Measurements from ENCODE around the gene ARHGEF4.

ARHGEF4 gene

GRCh38 chr2:130836501-130837174 lies at the start of gene ARHGEF4:
Gene ARHGEF4, plus strand, starts transcription at chr2:130836914. Its CDS starts 40 bp downstream, at chr2:130836954.
- DNase-seq (ENCODE audit: low read depth in 2 of 2): peak in 1 of 2 experiments; percentile 14

DNA sequence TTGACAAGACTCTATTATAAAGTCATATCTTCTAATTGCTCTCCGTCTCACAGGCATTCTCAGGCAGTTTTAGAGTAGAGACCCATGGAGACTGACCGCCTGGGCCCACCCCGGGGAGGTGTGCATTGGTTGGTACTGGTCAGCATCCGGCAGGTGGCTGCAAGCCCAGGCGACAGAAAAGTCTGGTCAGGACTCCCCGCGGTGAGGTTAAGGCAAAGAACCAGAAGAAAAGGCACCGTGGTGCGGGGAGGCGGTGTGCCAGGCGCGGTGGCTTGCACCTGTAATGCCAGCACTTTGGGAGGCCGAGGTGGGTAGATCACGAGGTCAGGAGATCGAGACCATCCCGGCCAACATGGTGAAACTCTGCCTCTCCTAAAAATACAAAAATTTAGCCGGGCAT lies 48.9 kb upstream of the ARHGEF4 start:
- DNase-seq (ENCODE audit: low read depth in 2 of 2): no peak

DNA sequence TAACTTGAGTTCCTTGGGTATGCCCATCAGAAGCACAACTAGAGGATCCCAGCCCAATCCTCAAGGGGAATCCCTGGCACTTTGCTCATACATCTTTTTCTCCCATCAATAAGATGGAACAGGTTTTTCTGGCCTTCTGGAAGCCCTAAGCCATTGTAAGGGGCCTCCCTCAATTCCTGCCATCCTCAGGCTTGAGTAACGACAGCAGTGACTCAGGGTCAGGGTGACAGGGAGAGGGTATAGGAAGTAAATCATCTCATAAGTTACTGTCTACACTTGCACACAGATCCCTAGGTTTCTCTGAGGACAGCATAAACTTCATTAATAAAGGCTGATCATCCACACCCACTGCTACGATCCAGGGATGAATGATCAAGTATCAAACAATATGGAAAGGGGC lies 46.4 kb upstream of the ARHGEF4 start:
- DNase-seq (ENCODE audit: low read depth in 2 of 2): no peak

DNA sequence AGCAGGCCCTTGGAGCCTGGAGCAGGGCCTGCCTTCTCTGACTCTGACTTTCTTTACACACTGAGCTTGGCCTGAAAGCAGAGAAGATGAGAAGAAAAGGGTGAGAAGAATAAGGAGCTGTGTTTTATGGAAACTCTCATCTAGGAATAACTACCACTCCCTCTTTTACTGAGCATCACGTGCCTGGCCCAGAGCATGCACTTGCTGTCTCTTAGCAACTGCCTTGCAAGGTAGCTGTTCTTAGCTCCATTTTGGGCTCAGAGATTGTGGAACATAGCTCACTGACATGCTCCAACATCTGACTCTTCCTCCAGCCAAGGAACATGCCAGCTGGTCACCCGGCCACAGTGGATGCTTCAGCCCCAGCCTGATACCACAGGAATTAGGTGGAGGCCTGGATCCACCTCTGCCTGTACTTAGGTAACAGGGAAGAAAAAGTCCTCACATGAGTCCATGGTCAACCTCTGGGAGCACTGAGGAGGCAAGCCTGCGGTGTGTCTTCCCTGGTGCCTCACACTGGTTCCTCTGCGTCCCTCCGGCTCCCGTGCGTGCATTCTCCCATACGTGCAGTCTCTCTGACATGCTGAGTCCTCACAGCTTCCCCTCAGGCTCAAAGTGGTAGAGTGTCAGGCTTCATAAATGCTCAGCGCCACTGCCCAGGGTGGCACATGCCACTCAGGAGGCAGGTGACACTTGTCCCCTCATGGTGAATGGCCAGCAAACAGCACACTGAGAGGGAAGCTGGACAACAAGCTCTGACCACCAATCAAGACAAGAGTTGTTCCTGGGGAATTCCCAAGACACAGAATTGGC lies 45.7 kb upstream of the ARHGEF4 start:
- no peak for DNase-seq (ENCODE audit: low read depth in 2 of 2)

DNA sequence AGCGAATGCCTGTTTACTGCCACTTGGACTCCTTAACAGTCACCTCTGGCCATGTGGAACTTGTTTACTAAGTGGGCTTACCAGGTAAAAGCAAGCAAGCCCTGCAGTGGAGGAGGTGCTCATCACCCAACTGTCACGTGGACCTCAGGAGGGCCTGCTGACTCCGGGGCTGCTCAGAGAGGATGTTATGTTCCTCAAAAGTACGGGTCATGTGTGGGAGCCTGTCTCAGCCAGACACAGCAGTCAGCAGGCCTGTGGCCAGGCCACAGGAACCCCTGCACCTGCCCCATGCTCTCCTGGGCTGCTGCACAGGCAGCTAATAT lies 45.1 kb upstream of the ARHGEF4 start:
- no peak for DNase-seq (ENCODE audit: low read depth in 2 of 2)

DNA sequence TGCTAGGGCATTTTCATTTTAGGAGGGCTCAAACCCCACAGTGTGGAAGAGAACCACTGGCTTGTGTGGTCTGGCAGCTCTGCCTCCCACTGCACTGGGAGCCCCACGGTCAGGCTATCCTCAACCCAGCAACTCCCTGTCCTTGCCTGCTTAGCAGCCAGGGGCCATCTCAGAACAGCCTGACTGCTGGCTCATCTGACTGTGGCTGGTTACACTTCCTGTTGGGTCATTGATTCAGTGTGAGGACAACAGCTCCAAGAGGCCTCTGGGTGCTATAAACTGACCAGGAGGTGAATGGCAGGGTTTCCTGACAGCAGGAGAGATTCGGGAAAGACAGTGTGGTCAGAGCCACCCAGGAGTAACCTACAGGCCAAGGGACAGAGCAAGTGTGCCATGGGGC lies 41.3 kb upstream of the ARHGEF4 start:
- DNase-seq (ENCODE audit: low read depth in 2 of 2): no peak

DNA sequence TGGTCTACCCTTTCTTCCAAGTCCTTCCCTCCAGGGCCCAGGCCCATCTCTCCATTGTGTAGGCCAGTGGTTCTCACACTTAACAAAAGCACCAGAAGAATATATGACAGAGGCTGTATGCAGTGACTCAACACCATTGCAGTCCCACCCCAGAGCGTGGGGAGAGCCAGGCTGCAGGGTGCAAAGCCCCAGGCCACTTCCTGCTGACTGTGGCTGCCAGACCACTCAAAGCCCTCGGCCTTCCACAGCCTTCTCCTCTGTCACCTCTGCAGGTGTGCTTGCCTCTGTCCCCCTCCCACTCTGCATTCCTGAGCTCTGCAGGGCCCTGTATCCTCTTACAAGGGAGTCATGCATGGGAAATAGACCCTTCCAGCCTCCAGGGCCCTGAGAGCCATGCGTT lies 40.4 kb upstream of the ARHGEF4 start:
- DNase-seq (ENCODE audit: low read depth in 2 of 2): no peak

GRCh38 chr2:130797493-130798435 lies 39.0 kb upstream of the ARHGEF4 start:
- DNase-seq (ENCODE audit: low read depth in 2 of 2): peak; percentile 84 to 92

- no peak for DNase-seq (ENCODE audit: low read depth in 2 of 2)
These were observed 38.1 kb upstream of the ARHGEF4 start for GRCh38 chr2:130798472-130799218.

GRCh38 chr2:130799295-130799694 lies 37.4 kb upstream of the ARHGEF4 start:
- no peak for DNase-seq (ENCODE audit: low read depth in 2 of 2)

GRCh38 chr2:130805613-130806012 lies 31.1 kb upstream of the ARHGEF4 start:
- DNase-seq (ENCODE audit: low read depth in 2 of 2): no peak

- no peak for DNase-seq (ENCODE audit: low read depth in 2 of 2)
These were observed 30.3 kb upstream of the ARHGEF4 start for GRCh38 chr2:130806370-130806769.

DNA sequence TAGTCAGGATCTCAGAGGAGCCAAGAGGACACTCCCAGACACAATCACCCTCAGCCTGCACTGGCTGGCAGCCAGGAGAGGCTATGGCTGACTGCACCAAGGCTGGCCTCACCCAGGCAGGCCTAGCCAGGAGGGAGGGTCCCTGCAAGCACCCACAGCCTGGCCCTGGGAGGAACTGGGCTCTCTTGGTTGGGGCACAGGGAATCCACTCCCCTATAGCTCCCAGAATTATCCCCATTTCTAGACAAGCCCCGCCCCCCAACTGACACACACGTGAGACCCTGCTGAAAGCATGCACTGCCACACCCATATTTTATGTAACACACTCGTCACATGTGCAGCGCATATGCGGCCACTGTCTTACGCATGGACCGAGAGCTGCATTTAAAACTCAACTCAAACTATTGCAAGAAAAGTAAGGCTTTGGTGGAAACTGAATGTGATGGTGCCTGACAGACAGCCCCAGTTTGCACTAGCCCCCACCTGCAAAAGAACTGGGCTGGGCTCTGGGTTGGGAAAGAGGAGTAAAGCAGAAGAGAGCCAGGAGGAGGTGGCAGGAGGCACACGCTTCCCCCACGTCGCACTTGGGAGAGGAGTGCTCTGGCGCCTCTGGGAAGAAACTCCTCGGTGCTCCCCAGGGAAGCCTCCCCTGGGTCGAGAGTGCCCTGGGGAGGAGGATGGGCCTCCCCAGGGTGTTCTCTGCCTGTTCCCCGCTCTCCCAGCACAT lies 28.9 kb upstream of the ARHGEF4 start:
- no peak for DNase-seq (ENCODE audit: low read depth in 2 of 2)

DNA sequence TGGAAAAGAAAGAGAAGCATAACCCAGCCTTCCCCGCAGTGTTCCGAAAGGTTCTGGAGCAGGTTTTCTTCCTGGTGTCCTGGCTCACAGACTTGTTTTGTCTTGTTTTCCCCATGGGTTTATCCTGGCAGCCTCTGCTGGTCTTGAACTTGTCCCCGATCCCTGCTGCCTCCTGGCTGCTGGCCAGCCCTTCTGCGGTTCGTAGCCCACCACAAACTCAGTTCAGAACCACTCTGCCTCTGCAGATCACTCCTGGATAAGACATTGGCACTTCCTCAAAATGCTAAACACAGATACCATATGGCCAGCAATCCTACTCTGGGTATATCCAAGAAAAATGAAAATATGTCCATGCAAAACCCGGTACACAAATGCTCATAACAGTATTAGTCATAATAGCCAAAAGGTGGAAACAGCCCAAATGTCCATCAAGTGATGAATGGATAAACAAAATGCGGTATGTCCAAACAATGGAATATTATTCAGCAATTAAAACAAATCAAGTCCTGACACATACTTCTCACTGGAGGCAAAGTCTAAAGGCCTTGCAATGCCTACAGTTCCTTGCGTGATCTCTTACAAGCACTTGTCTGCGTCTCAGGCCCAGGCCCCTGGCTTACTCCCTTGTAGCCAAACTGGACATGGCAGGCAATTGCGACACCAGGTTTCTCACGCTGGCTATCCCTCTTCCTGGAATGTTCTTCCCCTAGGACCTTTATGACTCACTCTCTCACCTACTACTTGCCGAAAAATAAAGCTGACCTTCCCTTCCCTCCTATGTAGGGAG lies 28.0 kb upstream of the ARHGEF4 start:
- no peak for DNase-seq (ENCODE audit: low read depth in 2 of 2)

GRCh38 chr2:130810490-130810889 lies 26.2 kb upstream of the ARHGEF4 start:
- DNase-seq (ENCODE audit: low read depth in 2 of 2): no peak

GRCh38 chr2:130813722-130814121 lies 23.0 kb upstream of the ARHGEF4 start:
- DNase-seq (ENCODE audit: low read depth in 2 of 2): no peak

DNA sequence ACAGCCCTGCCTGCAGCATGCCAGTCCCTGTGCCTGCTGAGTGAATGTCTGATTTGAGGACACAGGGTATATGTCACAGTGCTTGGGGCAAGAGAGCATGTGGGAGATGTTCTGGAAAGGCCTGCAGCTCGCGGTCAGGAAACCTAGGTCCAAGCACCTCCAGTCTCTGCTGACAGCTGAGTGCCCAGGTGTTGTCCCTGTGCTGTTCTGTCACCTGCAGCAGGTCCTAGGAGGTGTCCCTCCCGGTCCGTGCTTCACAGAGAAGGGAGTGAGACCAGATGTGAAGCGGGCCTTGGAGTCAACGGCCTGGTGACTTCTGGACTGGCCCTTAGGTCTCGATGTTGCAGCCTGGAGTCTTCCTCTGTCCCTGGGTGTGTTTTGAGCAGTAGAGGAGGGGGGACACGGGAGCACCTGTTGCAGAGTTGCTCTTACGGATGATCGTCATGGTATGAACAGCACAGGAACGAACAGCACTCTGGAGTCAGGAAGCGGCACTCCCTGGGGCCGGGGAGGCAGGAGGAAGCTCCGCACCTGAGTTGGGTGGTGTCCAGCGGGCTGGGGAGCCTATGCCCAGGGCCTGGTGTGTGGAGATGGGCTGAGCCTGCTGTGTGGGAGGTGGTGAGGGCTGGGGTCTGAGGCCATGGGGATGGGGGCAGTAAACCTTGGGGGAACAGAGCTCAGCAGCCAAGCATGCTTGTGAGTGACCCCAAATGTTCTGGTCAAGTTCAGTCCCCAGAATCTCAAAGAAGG lies 21.6 kb upstream of the ARHGEF4 start:
- no peak for DNase-seq (ENCODE audit: low read depth in 2 of 2)

- DNase-seq (ENCODE audit: low read depth in 2 of 2): no peak
These were observed 17.9 kb upstream of the ARHGEF4 start for GRCh38 chr2:130818809-130819208.

DNA sequence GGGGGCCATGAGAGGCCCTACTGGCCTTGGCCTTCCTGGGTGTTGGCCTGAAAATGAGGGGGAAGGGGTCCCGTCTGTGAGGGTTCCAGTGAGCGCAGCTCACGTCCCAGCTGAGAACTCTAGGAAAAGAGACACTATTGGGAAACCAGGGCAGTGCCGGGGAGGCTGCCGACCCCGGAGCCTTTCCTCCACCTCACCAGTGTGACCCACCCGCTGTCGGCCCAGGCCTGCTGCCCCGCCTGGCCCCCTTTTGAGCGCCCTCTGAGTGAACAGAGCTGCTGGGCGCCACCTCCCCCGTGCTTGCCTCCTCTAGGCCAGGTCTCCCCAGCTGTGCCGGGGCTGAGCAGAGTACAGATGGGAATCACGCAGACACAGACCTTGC lies 17.5 kb upstream of the ARHGEF4 start:
- no peak for DNase-seq (ENCODE audit: low read depth in 2 of 2)

Data from stimulated activated CD4-positive, alpha-beta T cell treated with anti-CD3 and anti-CD28 coated beads, Interleukin-12 subunit alpha, Interleukin-12 subunit beta, amount 100 ng/mL, for 24 hours (primary cell).